A549 (cell line): Measurements from ENCODE around the gene MEA1. TPM values are rescaled to one million over a fixed set of nuclear protein-coding genes. Genes with fewer than 3 reads are reported as not detected.

ENCODE experiments used
- ATAC-seq, 2 experiments: fragments of 200-7000 bp in 1 of 2; fragments of >200 bp in 1 of 2; cut with Nextera tagmentation in 1 of 2; cut with Tn5 transposase in 1 of 2; 3 replicates each; pipeline versions ENCODE4 v1.8.0 to v1.9.1; 2018 to 2020; ENCODE audit warnings: mild to moderate bottlenecking in 1 of 2, moderate library complexity in 1 of 2
- CTCF ChIA-PET: fragments of 300-600 bp; sonication (Branson Sonifier 250); formaldehyde crosslinking; extraction: SDS; loops from one replicate; lab custom pipeline; 2021; ENCODE audit warnings: antibody characterized with exemption, inconsistent platforms; lab: Yijun Ruan, JAX
- POLR2A ChIA-PET: fragments of 350-600 bp; formaldehyde crosslinking; extraction: SDS; loops from one replicate; lab custom pipeline; 2021; ENCODE audit warnings: antibody characterized with exemption, inconsistent platforms; lab: Yijun Ruan, JAX
- DNase-seq, 2 experiments: peaks; one replicate each; pipeline versions ENCODE4 v3.0.0 to v3.0.0-alpha.2; 2011 to 2016; ENCODE audit warnings: low read depth in 1 of 2, low spot score in 1 of 2
- FAIRE-seq: peaks from 2 replicates; lab custom pipeline; 2011; peaks lifted over from hg19 to GRCh38; lab: Jason Lieb, UNC
- H3K27ac ChIP-seq, 2 experiments: fragments of >200 bp; sonication (Bioruptor Twin); formaldehyde crosslinking; 3 replicates each; pipeline ENCODE4 v1.5.1; 2016 to 2017
- H3K4me1 ChIP-seq: fragments of >200 bp; sonication (Bioruptor Twin); formaldehyde crosslinking; 3 replicates; pipeline ENCODE4 v1.6.1; 2016
- H3K4me2 ChIP-seq: fragments of >200 bp; sonication (Bioruptor Twin); formaldehyde crosslinking; 3 replicates; pipeline ENCODE4 v1.6.1; 2016
- H3K4me3 ChIP-seq: fragments of >200 bp; sonication (Bioruptor Twin); formaldehyde crosslinking; 3 replicates; pipeline ENCODE4 v1.5.1; 2016
- H3K9me3 ChIP-seq: fragments of >200 bp; sonication (Bioruptor Twin); formaldehyde crosslinking; 3 replicates; pipeline ENCODE4 v1.6.1; 2016
- ATOH8 ChIP-seq: fragments of 250-450 bp; sonication (Bioruptor Pico); IDR thresholded peaks from 2 replicates; pipeline ENCODE4 v1.5.0; 2020; ENCODE audit warnings: low read depth, mild to moderate bottlenecking, moderate library complexity
- BCL3 ChIP-seq: fragments of >200 bp; sonication (Bioruptor Twin); formaldehyde crosslinking; IDR thresholded peaks from 3 replicates; pipeline ENCODE4 v1.6.1; 2016
- BHLHE40 ChIP-seq: IDR thresholded peaks from 2 replicates; pipeline ENCODE4 v1.6.1; 2012; ENCODE audit warnings: low read depth, low read length, inconsistent platforms
- E2F6 ChIP-seq: IDR thresholded peaks from 2 replicates; pipeline ENCODE4 v1.6.1; 2012; ENCODE audit warnings: low read depth, borderline replicate concordance
- ELK1 ChIP-seq: fragments of 150-350 bp; IDR thresholded peaks from 2 replicates; pipeline ENCODE4 v1.6.1; 2014; ENCODE audit warnings: low read depth, mild to moderate bottlenecking, low read length
- ESRRA ChIP-seq: fragments of 150-350 bp; IDR thresholded peaks from 2 replicates; pipeline ENCODE4 v1.6.1; 2014; ENCODE audit warnings: mild to moderate bottlenecking, low read length, borderline replicate concordance
- FOSB ChIP-seq: fragments of 250-450 bp; sonication (Bioruptor Pico); IDR thresholded peaks from 2 replicates; pipeline ENCODE4 v1.5.0; 2020; ENCODE audit warnings: mild to moderate bottlenecking, moderate library complexity
- FOSL2 ChIP-seq, 2 experiments: fragments of 450-650 bp in 1 of 2; fragments of >200 bp in 1 of 2; sonication (Bioruptor Twin) in 1 of 2; formaldehyde crosslinking; IDR thresholded peaks; 2 replicates each; pipeline versions ENCODE4 v1.5.0 to v1.6.1; 2016 to 2020; ENCODE audit warnings: mild to moderate bottlenecking in 1 of 2, moderate library complexity in 1 of 2
- FOXS1 ChIP-seq: fragments of 250-450 bp; sonication (Bioruptor Pico); IDR thresholded peaks from 2 replicates; pipeline ENCODE4 v1.5.0; 2020; ENCODE audit warnings: mild to moderate bottlenecking, moderate library complexity
- HDAC2 ChIP-seq: fragments of 200-600 bp; sonication (generic); IDR thresholded peaks from 2 replicates; pipeline ENCODE4 v1.6.1; 2016
- HES2 ChIP-seq: fragments of >200 bp; sonication (Bioruptor Twin); formaldehyde crosslinking; IDR thresholded peaks from 2 replicates; pipeline ENCODE4 v1.6.1; 2016
- HOXA7 ChIP-seq: fragments of 250-450 bp; sonication (Bioruptor Pico); IDR thresholded peaks from 2 replicates; pipeline ENCODE4 v1.5.0; 2020; ENCODE audit warnings: mild to moderate bottlenecking, moderate library complexity
- JUN ChIP-seq, 2 experiments: fragments of >200 bp; sonication (Bioruptor Twin); formaldehyde crosslinking; IDR thresholded peaks; 2 replicates in 1 of 2; 3 replicates in 1 of 2; pipeline ENCODE4 v1.6.1; 2016 to 2017
- MAFK ChIP-seq: fragments of 450-650 bp; IDR thresholded peaks from 2 replicates; pipeline ENCODE4 v1.6.1; 2014; ENCODE audit not compliant: partially characterized antibody
- MAX ChIP-seq: IDR thresholded peaks from 2 replicates; pipeline ENCODE4 v1.6.1; 2012
- MYC ChIP-seq: IDR thresholded peaks from 2 replicates; pipeline ENCODE4 v1.6.1; 2012; ENCODE audit warnings: mild to moderate bottlenecking, inconsistent platforms, low read length, improper control_type of control experiment, borderline replicate concordance
- NFE2L2 ChIP-seq: fragments of 150-350 bp; conservative IDR thresholded peaks from 2 replicates; pipeline ENCODE4 v1.6.1; 2014; ENCODE audit warnings: low read length
- NPAS2 ChIP-seq: fragments of 250-450 bp; sonication (Bioruptor Pico); IDR thresholded peaks from 2 replicates; pipeline ENCODE4 v1.8.0; 2022; ENCODE audit warnings: mild to moderate bottlenecking, moderate library complexity, borderline replicate concordance
- PBX3 ChIP-seq: IDR thresholded peaks from 2 replicates; pipeline ENCODE4 v1.6.1; 2012
- PHF8 ChIP-seq: fragments of 200-600 bp; sonication (generic); IDR thresholded peaks from 2 replicates; pipeline ENCODE4 v1.6.1; 2016; ENCODE audit warnings: low read depth, mild to moderate bottlenecking, antibody characterized with exemption, moderate library complexity, borderline replicate concordance
- POLR2A ChIP-seq: IDR thresholded peaks from 2 replicates; pipeline ENCODE4 v1.6.1; 2012; ENCODE audit warnings: mild to moderate bottlenecking, low read length
- POLR2AphosphoS2 ChIP-seq: conservative IDR thresholded peaks from 2 replicates; pipeline ENCODE4 v1.6.1; 2012; ENCODE audit warnings: low read length, improper control_type of control experiment, inconsistent platforms
- RFX5 ChIP-seq: fragments of 450-650 bp; IDR thresholded peaks from 2 replicates; pipeline ENCODE4 v1.7.1; 2014; ENCODE audit warnings: antibody characterized with exemption, mild to moderate bottlenecking, moderate library complexity
- SREBF2 ChIP-seq: fragments of 450-650 bp; IDR thresholded peaks from 2 replicates; pipeline ENCODE4 v1.6.1; 2014; ENCODE audit warnings: mild to moderate bottlenecking, moderate library complexity
- TFCP2L1 ChIP-seq: fragments of 250-450 bp; sonication (Bioruptor Pico); IDR thresholded peaks from 2 replicates; pipeline ENCODE4 v1.5.0; 2021; ENCODE audit warnings: mild to moderate bottlenecking
- USF2 ChIP-seq: fragments of 450-650 bp; IDR thresholded peaks from 2 replicates; pipeline ENCODE4 v1.6.1; 2014; ENCODE audit warnings: antibody characterized with exemption
- WGBS: methylation state at CpG from one replicate; pipeline ENCODE4 v1.1.6; 2017; ENCODE audit errors: missing lambda C conversion rate; 5-methylcytosine and 5-hydroxymethylcytosine counted together
- polyA plus RNA-seq, 4 experiments: library from polyadenylated mRNA; depleted of rRNA in 3 of 4; stranded (reverse); fragments of >200 nt; fragmentation: RNase III in 1 of 4; extraction: RNeasy Plus Mini Kit Qiagen cat#74134 plus additional on column Dnase treatment in 1 of 4; gene quantifications; 2 replicates in 3 of 4; 3 replicates in 1 of 4; pipeline ENCODE4 v1.2.3, GENCODE V29; 2011 to 2017

The MEA1 gene
- polyA plus RNA-seq, 2 of the 4 experiments (the other 2 are of a cell fraction) = 58.6 to 94.3 TPM

- no peak for TF ChIP-seq USF2
- no peak for TF ChIP-seq ATOH8 (CRISPR knock-in tag)
- TF ChIP-seq NPAS2 (CRISPR knock-in tag) = no peak
- TF ChIP-seq FOXS1 = no peak
- no peak for TF ChIP-seq NFE2L2
- no peak for TF ChIP-seq HOXA7
- TF ChIP-seq ESRRA = no peak
- TF ChIP-seq HES2 = no peak
- no peak for TF ChIP-seq MYC
- no peak for TF ChIP-seq POLR2AphosphoS2
- no peak for TF ChIP-seq JUN (IDR thresholded peaks at IDR 0.05)
- no peak for TF ChIP-seq TFCP2L1 (CRISPR knock-in tag)
- TF ChIP-seq HDAC2 = no peak
- TF ChIP-seq BHLHE40 = no peak
- no peak for TF ChIP-seq PBX3
- no peak for TF ChIP-seq FOSL2 (IDR thresholded peaks at IDR 0.05)
- no peak for TF ChIP-seq FOSL2 (CRISPR knock-in tag; IDR thresholded peaks at IDR 0.05)
- no peak for TF ChIP-seq BCL3
- TF ChIP-seq, all 56 proteins: peak for 0
- no peak for FAIRE-seq
- Histone ChIP-seq H3K4me3 (peak overlapping the region; percentile 99), H3K27ac (peak overlapping the region; percentile 92 to 94), H3K4me1 (peaks cover 7% of the 10 kb centered on the region; the same call in 1 of the 3 replicates), H3K9me3 (no peaks in the 10 kb centered on the region), H3K4me2 (peak overlapping the region; percentile 92)
- peak; percentile 15 to 31; a peak in 5 of 6 replicates for ATAC-seq
- peak; percentile 26 to 46 for DNase-seq
- ChIA-PET CTCF (interaction anchor here (0.6 to 2.8 kb wide), 4 partner anchors 10 to 164 kb away, joined by 3 to 6 read pairs (median 4); no protein-coding TSS in a partner anchor), POLR2A (interaction anchor here (0.8 to 1.7 kb wide), 4 partner anchors 15 to 80 kb away, joined by 3 to 9 read pairs (median 4); partner anchors contain the start of genes CNPY3, KLC4, KLHDC3 and MEA1)
- 60% methylated on average over 9 of the region's 9 CpGs for WGBS
Observed at GRCh38 chr6:42979523-42980177, 34.1 kb downstream of the MEA1 start.

- ChIA-PET POLR2A (interaction anchor here (0.6 to 1.7 kb wide), 5 partner anchors 14 to 100 kb away, joined by 3 to 9 read pairs (median 4); partner anchors contain the start of genes CNPY3, KLC4, KLHDC3 and MEA1), CTCF (interaction anchor here (0.9 to 2.8 kb wide), 3 partner anchors 9 to 165 kb away, joined by 4 to 6 read pairs (median 4); no protein-coding TSS in a partner anchor)
- no peak for FAIRE-seq
- H3K9me3 ChIP-seq = no peaks in the 10 kb centered on the region
- peak within 1 kb of the TSS; percentile 92 to 94 for H3K27ac ChIP-seq
- peak within 1 kb of the TSS; percentile 99 for H3K4me3 ChIP-seq
- 3% methylated on average over 13 of the region's 59 CpGs for WGBS
- TF ChIP-seq JUN (IDR thresholded peaks at IDR 0.05) = peak in 1 of 2 experiments; percentile 56; a peak in 4 of 5 replicates
- peak; percentile 34; the same call in 2 of the 3 replicates for TF ChIP-seq BCL3
- no peak for TF ChIP-seq SREBF2
- peak; percentile 38; the same call in 1 of the 2 replicates for TF ChIP-seq E2F6
- TF ChIP-seq POLR2A = peak; percentile 79
- TF ChIP-seq FOSB (CRISPR knock-in tag) = no peak
- 0 out of 2 replicates have a peak, but pooled peaks have one; percentile 42 for TF ChIP-seq RFX5
- TF ChIP-seq MAFK = peak; percentile 29
- peak; percentile 71 for TF ChIP-seq MAX
- peak; percentile 69; the same call in 1 of the 2 replicates for TF ChIP-seq PHF8
- TF ChIP-seq ELK1 = no peak
- H3K4me2 ChIP-seq = peak within 1 kb of the TSS; percentile 92
- peak; percentile 76 to 84 for DNase-seq
- peak; percentile 92 to 94 for ATAC-seq
- peaks cover 7% of the 10 kb centered on the region; the same call in 1 of the 3 replicates for H3K4me1 ChIP-seq
Observed at GRCh38 chr6:42978839-42979522, 34.8 kb downstream of the MEA1 start, which contains the start of gene PEX6. TSS of gene PEX6 (minus strand) at chr6:42979181. CDS start at chr6:42979150, 31 bp downstream.
